ENCODE data around the gene BPTF. TPM values are rescaled to one million over a fixed set of nuclear protein-coding genes. Genes with fewer than 3 reads are reported as not detected.

BPTF gene
- total and polyA plus RNA-seq, 2 of the 8 experiments (the other 6 are each of a cell fraction or from before 2014, with no cell fraction given), result 107 to 228 TPM

DNA sequence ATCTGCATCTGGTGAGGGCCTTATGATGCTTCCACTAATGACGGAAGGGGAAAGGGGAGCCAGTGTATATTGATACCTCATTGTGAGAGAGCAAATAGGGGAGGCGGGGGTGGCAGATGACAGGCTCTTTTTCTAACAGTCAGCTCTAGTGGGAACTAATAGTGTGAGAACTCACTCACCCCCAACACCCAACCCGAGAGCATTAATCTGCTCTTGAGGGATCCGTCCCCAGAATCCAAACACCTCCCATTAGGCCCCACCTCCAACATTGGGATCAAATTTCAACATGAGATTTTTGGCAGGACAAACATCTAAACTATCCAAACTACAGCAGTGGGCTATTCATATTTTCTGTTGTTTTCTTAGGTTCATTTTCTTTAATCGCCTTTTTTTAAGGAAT, 54.4 kb downstream of the BPTF start (continued):
- TF ChIP-seq, protein P1, sequence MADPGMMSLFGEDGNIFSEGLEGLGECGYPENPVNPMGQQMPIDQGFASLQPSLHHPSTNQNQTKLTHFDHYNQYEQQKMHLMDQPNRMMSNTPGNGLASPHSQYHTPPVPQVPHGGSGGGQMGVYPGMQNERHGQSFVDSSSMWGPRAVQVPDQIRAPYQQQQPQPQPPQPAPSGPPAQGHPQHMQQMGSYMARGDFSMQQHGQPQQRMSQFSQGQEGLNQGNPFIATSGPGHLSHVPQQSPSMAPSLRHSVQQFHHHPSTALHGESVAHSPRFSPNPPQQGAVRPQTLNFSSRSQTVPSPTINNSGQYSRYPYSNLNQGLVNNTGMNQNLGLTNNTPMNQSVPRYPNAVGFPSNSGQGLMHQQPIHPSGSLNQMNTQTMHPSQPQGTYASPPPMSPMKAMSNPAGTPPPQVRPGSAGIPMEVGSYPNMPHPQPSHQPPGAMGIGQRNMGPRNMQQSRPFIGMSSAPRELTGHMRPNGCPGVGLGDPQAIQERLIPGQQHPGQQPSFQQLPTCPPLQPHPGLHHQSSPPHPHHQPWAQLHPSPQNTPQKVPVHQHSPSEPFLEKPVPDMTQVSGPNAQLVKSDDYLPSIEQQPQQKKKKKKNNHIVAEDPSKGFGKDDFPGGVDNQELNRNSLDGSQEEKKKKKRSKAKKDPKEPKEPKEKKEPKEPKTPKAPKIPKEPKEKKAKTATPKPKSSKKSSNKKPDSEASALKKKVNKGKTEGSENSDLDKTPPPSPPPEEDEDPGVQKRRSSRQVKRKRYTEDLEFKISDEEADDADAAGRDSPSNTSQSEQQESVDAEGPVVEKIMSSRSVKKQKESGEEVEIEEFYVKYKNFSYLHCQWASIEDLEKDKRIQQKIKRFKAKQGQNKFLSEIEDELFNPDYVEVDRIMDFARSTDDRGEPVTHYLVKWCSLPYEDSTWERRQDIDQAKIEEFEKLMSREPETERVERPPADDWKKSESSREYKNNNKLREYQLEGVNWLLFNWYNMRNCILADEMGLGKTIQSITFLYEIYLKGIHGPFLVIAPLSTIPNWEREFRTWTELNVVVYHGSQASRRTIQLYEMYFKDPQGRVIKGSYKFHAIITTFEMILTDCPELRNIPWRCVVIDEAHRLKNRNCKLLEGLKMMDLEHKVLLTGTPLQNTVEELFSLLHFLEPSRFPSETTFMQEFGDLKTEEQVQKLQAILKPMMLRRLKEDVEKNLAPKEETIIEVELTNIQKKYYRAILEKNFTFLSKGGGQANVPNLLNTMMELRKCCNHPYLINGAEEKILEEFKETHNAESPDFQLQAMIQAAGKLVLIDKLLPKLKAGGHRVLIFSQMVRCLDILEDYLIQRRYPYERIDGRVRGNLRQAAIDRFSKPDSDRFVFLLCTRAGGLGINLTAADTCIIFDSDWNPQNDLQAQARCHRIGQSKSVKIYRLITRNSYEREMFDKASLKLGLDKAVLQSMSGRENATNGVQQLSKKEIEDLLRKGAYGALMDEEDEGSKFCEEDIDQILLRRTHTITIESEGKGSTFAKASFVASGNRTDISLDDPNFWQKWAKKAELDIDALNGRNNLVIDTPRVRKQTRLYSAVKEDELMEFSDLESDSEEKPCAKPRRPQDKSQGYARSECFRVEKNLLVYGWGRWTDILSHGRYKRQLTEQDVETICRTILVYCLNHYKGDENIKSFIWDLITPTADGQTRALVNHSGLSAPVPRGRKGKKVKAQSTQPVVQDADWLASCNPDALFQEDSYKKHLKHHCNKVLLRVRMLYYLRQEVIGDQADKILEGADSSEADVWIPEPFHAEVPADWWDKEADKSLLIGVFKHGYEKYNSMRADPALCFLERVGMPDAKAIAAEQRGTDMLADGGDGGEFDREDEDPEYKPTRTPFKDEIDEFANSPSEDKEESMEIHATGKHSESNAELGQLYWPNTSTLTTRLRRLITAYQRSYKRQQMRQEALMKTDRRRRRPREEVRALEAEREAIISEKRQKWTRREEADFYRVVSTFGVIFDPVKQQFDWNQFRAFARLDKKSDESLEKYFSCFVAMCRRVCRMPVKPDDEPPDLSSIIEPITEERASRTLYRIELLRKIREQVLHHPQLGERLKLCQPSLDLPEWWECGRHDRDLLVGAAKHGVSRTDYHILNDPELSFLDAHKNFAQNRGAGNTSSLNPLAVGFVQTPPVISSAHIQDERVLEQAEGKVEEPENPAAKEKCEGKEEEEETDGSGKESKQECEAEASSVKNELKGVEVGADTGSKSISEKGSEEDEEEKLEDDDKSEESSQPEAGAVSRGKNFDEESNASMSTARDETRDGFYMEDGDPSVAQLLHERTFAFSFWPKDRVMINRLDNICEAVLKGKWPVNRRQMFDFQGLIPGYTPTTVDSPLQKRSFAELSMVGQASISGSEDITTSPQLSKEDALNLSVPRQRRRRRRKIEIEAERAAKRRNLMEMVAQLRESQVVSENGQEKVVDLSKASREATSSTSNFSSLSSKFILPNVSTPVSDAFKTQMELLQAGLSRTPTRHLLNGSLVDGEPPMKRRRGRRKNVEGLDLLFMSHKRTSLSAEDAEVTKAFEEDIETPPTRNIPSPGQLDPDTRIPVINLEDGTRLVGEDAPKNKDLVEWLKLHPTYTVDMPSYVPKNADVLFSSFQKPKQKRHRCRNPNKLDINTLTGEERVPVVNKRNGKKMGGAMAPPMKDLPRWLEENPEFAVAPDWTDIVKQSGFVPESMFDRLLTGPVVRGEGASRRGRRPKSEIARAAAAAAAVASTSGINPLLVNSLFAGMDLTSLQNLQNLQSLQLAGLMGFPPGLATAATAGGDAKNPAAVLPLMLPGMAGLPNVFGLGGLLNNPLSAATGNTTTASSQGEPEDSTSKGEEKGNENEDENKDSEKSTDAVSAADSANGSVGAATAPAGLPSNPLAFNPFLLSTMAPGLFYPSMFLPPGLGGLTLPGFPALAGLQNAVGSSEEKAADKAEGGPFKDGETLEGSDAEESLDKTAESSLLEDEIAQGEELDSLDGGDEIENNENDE (IDR thresholded peaks at IDR 0.05; ENCODE audit: insufficient replicate concordance, low read length), result no peak
- TF ChIP-seq, protein P2, sequence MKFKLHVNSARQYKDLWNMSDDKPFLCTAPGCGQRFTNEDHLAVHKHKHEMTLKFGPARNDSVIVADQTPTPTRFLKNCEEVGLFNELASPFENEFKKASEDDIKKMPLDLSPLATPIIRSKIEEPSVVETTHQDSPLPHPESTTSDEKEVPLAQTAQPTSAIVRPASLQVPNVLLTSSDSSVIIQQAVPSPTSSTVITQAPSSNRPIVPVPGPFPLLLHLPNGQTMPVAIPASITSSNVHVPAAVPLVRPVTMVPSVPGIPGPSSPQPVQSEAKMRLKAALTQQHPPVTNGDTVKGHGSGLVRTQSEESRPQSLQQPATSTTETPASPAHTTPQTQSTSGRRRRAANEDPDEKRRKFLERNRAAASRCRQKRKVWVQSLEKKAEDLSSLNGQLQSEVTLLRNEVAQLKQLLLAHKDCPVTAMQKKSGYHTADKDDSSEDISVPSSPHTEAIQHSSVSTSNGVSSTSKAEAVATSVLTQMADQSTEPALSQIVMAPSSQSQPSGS (IDR thresholded peaks at IDR 0.05; ENCODE audit: low read length), result no peak
- TF ChIP-seq CEBPB (IDR thresholded peaks at IDR 0.05; ENCODE audit: low read depth, low read length), result no peak
- TF ChIP-seq SAP30 (IDR thresholded peaks at IDR 0.05; ENCODE audit: insufficient read depth, insufficient replicate concordance, low read length), result no peak
- TF ChIP-seq CTBP2 (IDR thresholded peaks at IDR 0.05; ENCODE audit: borderline replicate concordance, insufficient read depth, insufficient read length, low read length), result no peak
- no peak for TF ChIP-seq BCL11A (IDR thresholded peaks at IDR 0.05; ENCODE audit: low read depth in 2 of 2, low read length in 2 of 2)
- no peak for TF ChIP-seq SRF (IDR thresholded peaks at IDR 0.05; ENCODE audit: low read depth, low read length)
- TF ChIP-seq NRF1 (IDR thresholded peaks at IDR 0.05; ENCODE audit: low read depth, low read length), result no peak
